Naive B cell (primary cell): ENCODE data around the gene COBL. TPM values are rescaled to one million over a fixed set of nuclear protein-coding genes. Genes with fewer than 3 reads are reported as not detected.

Experiments
- ATAC-seq, 2 donors: fragments of 150-1000 bp; cut with Tn5 transposase; 2 replicates each; pipeline ENCODE4 v1.10.0; 2021; ENCODE audit warnings: low read depth in 2 of 2, mild to moderate bottlenecking in 2 of 2, moderate library complexity in 2 of 2
- DNase-seq: peaks from one replicate; pipeline ENCODE4 v3.0.0; 2022
- H3K27ac Mint-ChIP-seq, 6 donors: one replicate each; pipeline ENCODE4 v1.8.0; 2020 to 2022; ENCODE audit warnings: mild to moderate bottlenecking in 6 of 6, mixed read lengths in 6 of 6, moderate library complexity in 5 of 6, inconsistent platforms in 2 of 6
- H3K27me3 Mint-ChIP-seq, 3 donors: one replicate each; pipeline ENCODE4 v1.8.0; 2021 to 2022; ENCODE audit warnings: mixed read lengths in 3 of 3, mild to moderate bottlenecking in 1 of 3
- H3K36me3 Mint-ChIP-seq, 2 donors: one replicate each; pipeline ENCODE4 v1.8.0; 2020 to 2022; ENCODE audit warnings: mixed read lengths in 2 of 2, inconsistent platforms in 1 of 2, mild to moderate bottlenecking in 1 of 2
- H3K4me1 Mint-ChIP-seq, 3 donors: one replicate each; pipeline ENCODE4 v1.8.0; 2020 to 2022; ENCODE audit warnings: mixed read lengths in 3 of 3, inconsistent platforms in 1 of 3, mild to moderate bottlenecking in 1 of 3, moderate library complexity in 1 of 3
- H3K4me3 Mint-ChIP-seq, 8 donors: one replicate each; pipeline ENCODE4 v1.8.0; 2020 to 2022; ENCODE audit warnings: mild to moderate bottlenecking in 8 of 8, mixed read lengths in 8 of 8, moderate library complexity in 8 of 8, inconsistent platforms in 2 of 8
- H3K9me3 Mint-ChIP-seq, 7 donors: one replicate each; pipeline ENCODE4 v1.8.0; 2020 to 2022; ENCODE audit warnings: mixed read lengths in 7 of 7, mild to moderate bottlenecking in 5 of 7, inconsistent platforms in 2 of 7, moderate library complexity in 1 of 7
- polyA plus RNA-seq, 6 donors: library from polyadenylated mRNA; unstranded; fragments of 300-500 nt; fragmentation: Illumina TruSeq; gene quantifications; one replicate each; pipeline ENCODE4 v1.2.3, GENCODE V29; 2021; ENCODE audit warnings: low read depth in 6 of 6

The COBL gene
- polyA plus RNA-seq, 6 donors from 2014 or later, result not detected

DNA sequence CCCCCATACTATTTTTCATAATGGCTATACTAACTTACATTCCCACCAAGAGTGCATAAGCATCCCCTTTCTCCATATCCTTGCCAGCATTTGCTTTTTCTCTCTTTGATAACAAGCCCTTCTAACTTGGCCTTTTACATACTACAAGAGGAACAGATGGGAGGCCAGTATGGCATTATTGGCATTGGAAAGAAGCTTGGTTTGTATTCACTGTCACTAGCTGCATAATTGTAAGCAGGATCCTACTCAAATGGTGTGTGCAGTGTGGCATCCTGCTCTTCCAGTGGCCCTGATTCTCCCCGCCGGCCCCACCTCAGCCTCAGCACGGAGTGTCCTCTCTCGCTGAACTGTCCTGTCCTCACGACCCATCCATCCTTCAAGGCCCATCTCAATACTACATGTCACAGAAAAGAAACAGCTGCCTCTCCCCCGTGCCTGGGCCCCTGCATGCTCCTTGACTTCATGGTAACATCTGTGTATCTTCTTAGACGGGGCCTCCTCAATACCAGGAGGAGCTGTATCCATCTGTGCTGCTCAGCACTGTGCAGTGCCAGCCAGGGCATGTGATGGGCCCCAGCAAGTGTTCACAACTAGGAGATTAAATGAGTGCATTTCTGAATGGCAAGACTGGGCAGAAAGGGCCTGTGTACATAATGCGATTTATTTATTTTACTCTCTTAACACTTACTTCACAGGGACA, 205.2 kb downstream of the COBL start:
- H3K27ac Mint-ChIP-seq, result no peak overlapping the region
- peaks cover 0 to 11% (median 10%) of the 10 kb centered on the region in 7 donors for H3K9me3 Mint-ChIP-seq
- no peaks in the 10 kb centered on the region for H3K27me3 Mint-ChIP-seq
- no peaks in the 10 kb centered on the region for H3K4me1 Mint-ChIP-seq
- no peaks in the 10 kb centered on the region for H3K36me3 Mint-ChIP-seq
- ATAC-seq, result no peak
- DNase-seq, result no peak
- no peak overlapping the region for H3K4me3 Mint-ChIP-seq

DNA sequence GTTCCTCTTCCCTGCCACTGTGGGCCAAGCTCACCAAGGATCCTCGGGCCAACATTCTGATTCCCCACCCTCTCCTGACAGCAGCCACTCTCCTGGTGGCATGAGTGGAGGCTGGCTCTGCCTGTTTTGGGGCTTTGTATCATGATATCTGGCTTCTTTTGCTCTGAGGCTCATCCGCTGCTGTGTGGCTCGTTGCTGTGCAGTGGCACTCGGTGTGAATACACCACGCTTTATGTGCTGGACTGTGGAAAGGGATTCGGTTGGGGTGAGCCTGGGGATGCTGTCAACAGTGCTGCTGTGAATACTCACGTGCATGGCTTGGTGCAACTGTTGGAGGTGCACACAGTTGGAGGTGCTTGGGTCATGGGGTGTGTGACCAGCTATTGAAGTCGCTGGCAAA, 208.5 kb downstream of the COBL start:
- Mint-ChIP-seq H3K27me3 (no peaks in the 10 kb centered on the region), H3K4me1 (no peaks in the 10 kb centered on the region), H3K9me3 (peaks cover 0 to 4% (median 0%) of the 10 kb centered on the region in 7 donors), H3K36me3 (no peaks in the 10 kb centered on the region), H3K27ac (no peak overlapping the region), H3K4me3 (no peak overlapping the region)
- no peak for DNase-seq
- no peak for ATAC-seq

DNA sequence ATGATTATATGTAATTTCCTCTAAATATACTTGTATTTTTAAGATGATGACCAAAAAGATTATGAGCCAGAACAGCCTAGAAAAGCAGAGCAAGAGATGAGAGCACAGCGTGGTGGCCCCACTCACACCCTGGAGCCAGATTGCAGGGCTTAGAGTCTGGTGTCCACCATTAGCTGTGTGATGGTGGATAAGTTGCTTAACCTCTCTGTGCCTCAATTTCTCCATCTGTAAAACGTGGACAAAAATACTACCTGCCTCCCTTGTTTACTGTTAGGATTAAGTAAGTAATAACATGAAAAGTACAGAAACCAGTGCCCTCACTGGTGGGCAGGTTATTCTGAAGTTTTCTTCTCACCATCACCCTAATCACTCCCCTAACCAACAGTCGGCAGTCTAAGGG, 212.3 kb downstream of the COBL start:
- ATAC-seq, result no peak
- Mint-ChIP-seq H3K27ac (no peak overlapping the region), H3K4me3 (no peak overlapping the region), H3K4me1 (no peaks in the 10 kb centered on the region), H3K9me3 (no peaks in the 10 kb centered on the region), H3K27me3 (no peaks in the 10 kb centered on the region), H3K36me3 (no peaks in the 10 kb centered on the region)
- DNase-seq, result no peak

DNA sequence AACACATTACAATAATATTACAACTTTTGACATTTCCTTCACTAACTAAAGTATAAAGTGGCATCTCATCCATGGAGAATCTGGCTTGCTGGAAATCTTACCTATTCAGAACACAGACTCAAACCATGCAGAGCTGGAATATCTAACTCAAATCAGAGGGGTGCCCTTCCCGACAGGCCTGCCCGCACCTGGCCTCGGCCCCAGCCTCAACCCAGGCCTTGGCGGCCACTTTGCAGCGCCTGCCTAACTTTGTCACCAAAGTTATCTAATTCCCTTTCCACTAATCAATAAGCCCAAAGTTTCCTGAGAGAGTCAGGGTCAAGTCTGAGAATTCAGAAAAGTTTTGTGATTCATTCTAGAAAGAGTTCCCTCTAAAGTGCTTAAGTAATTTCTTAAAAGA, 212.9 kb downstream of the COBL start:
- DNase-seq, result no peak
- Mint-ChIP-seq H3K36me3 (no peaks in the 10 kb centered on the region), H3K27me3 (no peaks in the 10 kb centered on the region), H3K9me3 (peaks cover 0 to 2% (median 0%) of the 10 kb centered on the region in 7 donors), H3K4me3 (no peak overlapping the region), H3K27ac (no peak overlapping the region), H3K4me1 (no peaks in the 10 kb centered on the region)
- ATAC-seq, result no peak

DNA sequence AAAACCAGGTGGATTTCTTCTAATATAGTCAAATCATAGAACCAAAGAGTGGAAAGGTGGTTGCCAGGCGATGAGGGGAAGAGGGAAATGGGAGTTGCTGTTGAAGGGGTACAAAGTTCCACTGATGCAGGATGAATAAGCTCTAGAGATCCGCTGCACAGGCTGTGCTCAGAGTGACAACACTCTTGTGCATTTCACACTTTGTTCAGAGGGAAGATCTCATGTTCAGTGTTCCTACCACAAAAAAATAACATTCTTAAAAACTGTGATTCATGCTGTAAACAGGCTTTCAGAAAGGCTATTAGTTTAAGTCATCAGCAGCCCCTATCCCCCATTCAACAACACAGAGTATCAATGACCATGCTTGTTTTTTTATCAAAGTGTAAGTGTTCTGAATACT, 213.8 kb downstream of the COBL start:
- no peak overlapping the region for H3K27ac Mint-ChIP-seq
- ATAC-seq, result no peak
- no peaks in the 10 kb centered on the region for H3K27me3 Mint-ChIP-seq
- peaks cover 0 to 4% of the 10 kb centered on the region in 2 donors for H3K36me3 Mint-ChIP-seq
- H3K9me3 Mint-ChIP-seq, result peaks cover 0 to 11% (median 6%) of the 10 kb centered on the region in 7 donors
- H3K4me1 Mint-ChIP-seq, result no peaks in the 10 kb centered on the region
- DNase-seq, result no peak
- no peak overlapping the region for H3K4me3 Mint-ChIP-seq

DNA sequence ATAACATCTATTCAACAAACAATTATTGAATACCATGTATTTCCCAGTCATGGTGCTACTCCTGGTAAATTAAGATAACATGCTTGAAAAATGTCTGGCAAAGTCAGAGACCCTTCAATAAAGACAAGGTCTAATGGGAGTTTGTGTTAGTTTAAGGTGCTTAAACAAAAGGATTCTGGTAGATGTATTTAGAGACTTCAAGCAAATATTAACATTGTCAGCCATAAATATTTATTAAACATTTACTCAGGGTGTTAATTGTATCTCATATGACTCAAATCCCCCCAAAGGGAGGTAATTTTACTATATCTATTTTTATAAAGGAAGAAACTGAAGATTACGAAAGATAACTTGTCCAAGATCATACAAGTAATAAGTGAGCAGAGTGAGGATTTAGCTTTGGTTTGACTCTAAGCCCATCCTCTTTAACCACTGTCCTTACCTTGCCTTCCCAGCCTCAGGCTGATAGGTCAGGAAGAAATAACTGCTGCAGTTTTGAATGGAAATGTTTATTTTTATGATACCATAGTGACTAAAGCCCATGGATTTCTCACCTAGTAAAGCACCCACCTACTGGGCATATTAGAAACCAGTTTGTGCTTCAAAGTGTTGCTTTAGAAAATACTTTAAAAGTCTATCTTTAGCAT, 215.4 kb downstream of the COBL start:
- H3K9me3 Mint-ChIP-seq, result peaks cover 0 to 22% (median 10%) of the 10 kb centered on the region in 7 donors
- peaks cover 0 to 4% of the 10 kb centered on the region in 2 donors for H3K36me3 Mint-ChIP-seq
- no peak overlapping the region for H3K4me3 Mint-ChIP-seq

DNA sequence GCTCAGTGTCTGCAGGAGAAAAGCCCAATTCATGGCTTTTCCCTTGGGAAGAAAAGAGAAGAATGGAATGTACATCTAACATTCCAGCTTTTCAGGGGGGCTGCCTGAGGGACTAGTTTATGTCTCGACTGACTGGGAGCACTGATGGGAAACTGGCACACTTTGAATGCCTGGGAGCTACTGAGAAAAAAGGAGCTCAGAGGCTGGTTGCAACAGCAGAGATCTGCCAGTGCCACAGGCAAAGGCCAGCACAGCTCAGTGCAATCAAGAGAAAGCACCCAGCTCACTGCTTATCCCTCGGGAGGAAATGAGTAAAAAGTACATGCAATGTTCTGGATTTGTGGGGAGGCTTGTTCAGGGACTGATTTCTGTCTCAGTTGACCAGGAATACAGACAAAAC, 226.2 kb downstream of the COBL start:
- Mint-ChIP-seq H3K27me3 (no peaks in the 10 kb centered on the region), H3K4me3 (no peak overlapping the region), H3K36me3 (peaks cover 0 to 14% of the 10 kb centered on the region in 2 donors), H3K27ac (no peak overlapping the region), H3K9me3 (peaks cover 15 to 35% (median 29%) of the 10 kb centered on the region in 7 donors), H3K4me1 (no peaks in the 10 kb centered on the region)
- ATAC-seq, result no peak
- DNase-seq, result no peak

More for the DNA sequence above, 215.4 kb downstream of the COBL start:
- Mint-ChIP-seq H3K27ac (no peak overlapping the region), H3K4me1 (no peaks in the 10 kb centered on the region), H3K27me3 (no peaks in the 10 kb centered on the region)
- ATAC-seq, result no peak
- no peak for DNase-seq

DNA sequence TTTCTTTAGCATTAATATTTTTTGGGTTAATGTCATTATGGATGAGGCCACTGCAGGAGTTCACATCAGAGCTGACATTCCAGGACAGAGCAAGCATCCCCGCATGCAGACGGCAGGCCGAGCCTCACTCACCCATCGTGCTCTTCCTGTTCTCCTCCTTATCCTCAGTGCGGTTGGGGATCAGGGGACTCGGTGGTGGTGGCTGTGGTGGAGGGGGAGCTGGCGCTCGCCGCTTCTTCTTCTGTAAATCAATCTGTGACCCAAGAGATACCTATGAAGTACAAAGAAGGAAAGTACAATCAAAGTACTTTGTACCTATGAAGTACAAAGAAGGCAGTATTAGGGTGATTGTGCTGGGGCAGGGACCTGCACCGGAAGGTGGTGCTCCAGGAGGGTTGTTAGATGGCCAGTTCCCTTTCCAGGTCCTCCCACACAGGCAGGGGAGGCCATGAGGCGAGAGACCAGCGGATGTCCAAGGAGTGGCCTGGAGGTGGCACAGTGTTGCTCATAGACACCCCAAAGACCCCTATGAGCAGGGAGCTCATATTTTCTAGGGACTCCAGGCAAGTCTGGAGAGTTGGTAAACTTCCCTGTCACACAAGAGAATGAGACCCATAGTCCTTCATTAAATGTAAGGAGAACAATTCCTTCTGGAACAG, 231.4 kb downstream of the COBL start:
- peak overlapping the region in 1 of 6 donors; percentile 80 for H3K27ac Mint-ChIP-seq
- H3K36me3 Mint-ChIP-seq, result no peaks in the 10 kb centered on the region
- no peak for ATAC-seq
- peaks cover 0 to 6% (median 0%) of the 10 kb centered on the region in 7 donors for H3K9me3 Mint-ChIP-seq
- no peaks in the 10 kb centered on the region for H3K4me1 Mint-ChIP-seq
- H3K4me3 Mint-ChIP-seq, result peak overlapping the region in 1 of 8 donors; percentile 61
- H3K27me3 Mint-ChIP-seq, result no peaks in the 10 kb centered on the region
- DNase-seq, result no peak

DNA sequence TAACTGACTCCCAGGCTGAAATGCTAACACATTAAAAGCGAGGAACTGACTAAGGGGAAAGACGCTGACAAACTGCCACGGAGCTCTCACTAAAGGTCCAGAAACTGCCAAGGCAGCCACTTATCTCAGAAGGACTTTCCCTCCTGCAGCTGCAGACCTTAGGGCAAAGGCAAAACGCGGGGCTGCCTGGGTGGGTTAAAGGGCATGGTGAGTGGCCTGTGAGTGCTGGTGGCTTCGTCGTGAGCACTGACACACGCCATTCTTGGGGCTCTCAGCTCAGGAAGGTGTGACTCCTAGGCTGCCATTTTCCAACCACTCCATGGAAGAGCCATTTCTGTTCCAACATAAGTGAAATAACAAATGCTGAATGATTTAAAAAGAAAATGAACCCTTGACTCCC, 232.5 kb downstream of the COBL start:
- no peak overlapping the region for H3K4me3 Mint-ChIP-seq
- no peaks in the 10 kb centered on the region for H3K4me1 Mint-ChIP-seq
- H3K27me3 Mint-ChIP-seq, result no peaks in the 10 kb centered on the region
- H3K27ac Mint-ChIP-seq, result no peak overlapping the region
- DNase-seq, result no peak
- ATAC-seq, result no peak
- no peaks in the 10 kb centered on the region for H3K36me3 Mint-ChIP-seq
- H3K9me3 Mint-ChIP-seq, result no peaks in the 10 kb centered on the region

DNA sequence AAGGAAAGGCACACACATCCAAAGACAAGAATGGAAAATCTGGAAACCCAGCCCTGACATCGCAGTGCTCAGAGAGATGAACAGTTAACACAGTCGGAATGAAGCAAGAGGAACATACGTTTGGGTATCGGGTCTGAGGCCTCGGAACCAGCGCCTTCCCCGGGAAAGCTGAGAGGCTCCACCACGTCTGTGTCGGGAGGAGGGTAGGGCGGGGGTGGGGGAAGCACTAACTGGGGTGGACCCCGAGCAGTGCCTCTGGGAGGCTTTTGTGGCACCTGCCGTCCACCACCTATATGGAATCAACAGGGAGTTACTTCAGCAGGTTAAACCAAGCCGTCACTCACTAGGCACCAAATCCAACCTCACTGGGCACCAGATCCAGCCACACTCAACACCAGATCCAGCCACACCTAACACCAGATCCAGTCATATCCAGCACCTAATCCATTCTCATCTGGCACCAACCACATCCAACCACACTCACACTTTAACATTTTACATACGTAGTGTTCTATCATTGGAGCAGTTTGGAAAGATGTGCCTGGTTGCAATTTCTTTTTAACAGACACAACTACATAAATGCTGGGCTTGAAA, 233.6 kb downstream of the COBL start:
- Mint-ChIP-seq H3K4me1 (no peaks in the 10 kb centered on the region), H3K36me3 (no peaks in the 10 kb centered on the region), H3K27me3 (no peaks in the 10 kb centered on the region), H3K4me3 (no peak overlapping the region), H3K9me3 (no peaks in the 10 kb centered on the region), H3K27ac (no peak overlapping the region)
- DNase-seq, result no peak
- no peak for ATAC-seq

DNA sequence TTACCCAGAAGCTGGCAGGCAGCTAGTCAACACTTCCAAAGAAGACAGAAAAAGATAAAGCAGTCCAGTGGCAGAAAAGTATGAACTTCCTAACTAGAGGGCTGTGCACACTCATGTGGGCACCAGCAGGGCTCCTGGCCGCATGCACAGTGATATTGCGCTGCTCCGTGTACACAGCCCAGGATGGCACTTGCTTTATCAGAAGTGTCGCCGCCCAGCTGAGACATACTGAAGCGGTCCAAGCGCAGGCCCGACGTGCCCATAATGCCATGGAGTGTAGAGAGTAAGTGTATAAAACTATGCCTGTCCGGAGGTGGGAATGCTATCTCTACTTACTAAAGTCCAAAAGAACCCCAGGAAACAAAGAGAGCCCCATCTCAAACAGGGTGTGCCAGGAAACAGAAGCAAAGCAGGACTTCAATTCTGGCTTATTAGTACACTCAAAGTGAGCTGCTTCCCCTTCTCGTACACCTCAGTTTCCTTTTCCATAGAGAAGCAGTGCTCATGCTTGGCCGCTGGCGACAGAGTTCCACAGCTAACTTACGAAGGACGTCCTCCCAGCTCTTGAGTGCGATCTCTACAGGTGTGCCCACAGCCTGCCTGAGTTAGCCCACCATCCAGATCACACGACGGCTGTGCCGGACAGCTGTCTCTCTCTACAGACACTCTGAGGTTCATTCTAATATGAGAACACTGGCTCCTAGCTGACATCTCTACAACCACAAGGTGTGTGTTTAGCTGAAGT, 234.3 kb downstream of the COBL start:
- Mint-ChIP-seq H3K27ac (no peak overlapping the region), H3K4me1 (no peaks in the 10 kb centered on the region), H3K27me3 (no peaks in the 10 kb centered on the region), H3K9me3 (no peaks in the 10 kb centered on the region), H3K36me3 (no peaks in the 10 kb centered on the region), H3K4me3 (no peak overlapping the region)
- DNase-seq (no peak), ATAC-seq (no peak)

DNA sequence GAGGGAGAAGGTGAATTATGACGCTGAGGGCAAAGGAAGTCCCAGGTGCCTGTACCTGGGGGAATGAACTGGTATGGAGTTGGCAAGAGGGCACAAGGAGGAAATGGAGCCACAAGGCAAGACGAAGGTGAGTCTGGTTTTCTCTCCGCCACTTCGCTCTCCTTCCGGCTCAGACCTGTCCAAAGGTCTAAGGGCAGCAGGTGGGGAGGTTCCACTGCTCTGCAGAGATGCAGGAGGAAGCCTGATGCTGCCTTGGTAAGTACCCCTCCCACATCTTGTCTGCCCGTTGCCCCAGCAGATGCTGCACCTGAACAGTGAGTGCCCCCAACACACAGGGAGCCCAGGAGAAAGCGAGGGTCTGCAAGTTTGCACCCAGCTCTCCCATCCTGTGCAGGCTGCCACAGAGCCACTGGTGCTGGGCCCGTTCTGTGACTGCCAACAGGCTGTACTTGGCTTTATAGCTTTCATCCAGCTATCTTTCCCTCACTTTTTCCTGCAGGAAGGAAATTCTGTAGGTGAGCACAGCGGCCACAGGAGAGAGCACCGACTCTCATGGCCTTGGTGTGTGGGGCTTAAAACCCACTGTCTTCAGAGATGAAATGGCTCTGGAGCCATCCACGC, 235.2 kb downstream of the COBL start:
- no peaks in the 10 kb centered on the region for H3K9me3 Mint-ChIP-seq
- H3K4me3 Mint-ChIP-seq, result no peak overlapping the region
- ATAC-seq, result no peak
- H3K36me3 Mint-ChIP-seq, result no peaks in the 10 kb centered on the region
- no peaks in the 10 kb centered on the region for H3K4me1 Mint-ChIP-seq
- no peaks in the 10 kb centered on the region for H3K27me3 Mint-ChIP-seq
- no peak for DNase-seq
- H3K27ac Mint-ChIP-seq, result no peak overlapping the region
